ENCODE measurements around the gene ZNF407.

DNA sequence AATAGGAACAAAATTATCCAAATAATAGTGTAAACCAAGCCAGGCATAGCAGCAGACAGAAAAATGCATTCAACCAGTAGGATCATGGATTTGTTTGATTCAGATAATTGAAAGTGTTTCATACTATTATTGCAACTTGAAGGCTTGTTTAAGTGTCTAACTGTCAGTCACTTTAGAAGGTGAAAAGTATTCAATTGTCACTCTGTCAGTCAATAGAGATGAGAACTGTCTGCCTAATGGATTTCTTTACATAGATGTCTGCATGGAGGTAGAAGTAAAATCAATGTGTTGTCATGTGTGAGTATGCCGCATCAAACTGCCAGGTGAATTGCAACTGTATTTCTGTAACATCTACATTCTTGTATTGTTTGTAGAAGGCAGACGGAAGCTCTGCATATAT is 65.0 kb downstream of the ZNF407 start:
- no peak for TF ChIP-seq POLR2AphosphoS5 (IDR thresholded peaks at IDR 0.05)
- TF ChIP-seq POLR2A (IDR thresholded peaks at IDR 0.05): no peak
